ENCODE measurements around the gene CA14.

CA14 gene

DNA sequence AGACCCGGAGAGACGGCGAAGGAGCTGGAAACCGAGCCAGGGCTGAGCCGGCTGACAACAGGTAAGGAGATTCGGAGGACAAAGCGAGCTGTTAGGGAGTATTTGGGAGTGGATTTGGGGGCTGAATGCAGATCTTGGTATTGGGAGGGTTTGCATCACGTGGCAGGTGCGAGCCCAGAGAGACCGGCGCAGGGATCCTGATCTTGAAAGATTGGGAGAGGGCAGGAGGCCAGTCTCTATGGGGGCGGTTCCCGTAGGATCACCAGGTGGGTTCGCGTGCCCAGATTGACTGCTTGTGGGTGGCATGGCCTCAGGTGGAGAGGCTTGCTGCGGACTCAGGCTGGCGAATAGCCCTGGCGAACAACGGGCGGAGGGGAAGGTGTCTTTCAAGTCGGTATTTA is 25.0 kb downstream of the CA14 start:
- no peak for DNase-seq (ENCODE audit: low read depth, low spot score)
- CTCF ChIA-PET, result interaction anchor here (6.0 to 22.1 kb wide), 2 partner anchors 12 to 27 kb away, joined by 84 to 623 read pairs; partner anchors contain the start of genes APH1A, C1orf54 and CA14
- TF ChIP-seq, protein P1, sequence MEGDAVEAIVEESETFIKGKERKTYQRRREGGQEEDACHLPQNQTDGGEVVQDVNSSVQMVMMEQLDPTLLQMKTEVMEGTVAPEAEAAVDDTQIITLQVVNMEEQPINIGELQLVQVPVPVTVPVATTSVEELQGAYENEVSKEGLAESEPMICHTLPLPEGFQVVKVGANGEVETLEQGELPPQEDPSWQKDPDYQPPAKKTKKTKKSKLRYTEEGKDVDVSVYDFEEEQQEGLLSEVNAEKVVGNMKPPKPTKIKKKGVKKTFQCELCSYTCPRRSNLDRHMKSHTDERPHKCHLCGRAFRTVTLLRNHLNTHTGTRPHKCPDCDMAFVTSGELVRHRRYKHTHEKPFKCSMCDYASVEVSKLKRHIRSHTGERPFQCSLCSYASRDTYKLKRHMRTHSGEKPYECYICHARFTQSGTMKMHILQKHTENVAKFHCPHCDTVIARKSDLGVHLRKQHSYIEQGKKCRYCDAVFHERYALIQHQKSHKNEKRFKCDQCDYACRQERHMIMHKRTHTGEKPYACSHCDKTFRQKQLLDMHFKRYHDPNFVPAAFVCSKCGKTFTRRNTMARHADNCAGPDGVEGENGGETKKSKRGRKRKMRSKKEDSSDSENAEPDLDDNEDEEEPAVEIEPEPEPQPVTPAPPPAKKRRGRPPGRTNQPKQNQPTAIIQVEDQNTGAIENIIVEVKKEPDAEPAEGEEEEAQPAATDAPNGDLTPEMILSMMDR (IDR thresholded peaks at IDR 0.05; ENCODE audit: insufficient read depth, low read length, missing control alignments), result no peak
- POLR2A ChIA-PET, result interaction anchor here (0.6 to 1.0 kb wide), 2 partner anchors 25 to 49 kb away, joined by 3 read pairs; partner anchors contain the start of gene CA14
- H3K4me3 ChIP-seq (ENCODE audit: low read depth, low read length), result peak overlapping the region; percentile 91

DNA sequence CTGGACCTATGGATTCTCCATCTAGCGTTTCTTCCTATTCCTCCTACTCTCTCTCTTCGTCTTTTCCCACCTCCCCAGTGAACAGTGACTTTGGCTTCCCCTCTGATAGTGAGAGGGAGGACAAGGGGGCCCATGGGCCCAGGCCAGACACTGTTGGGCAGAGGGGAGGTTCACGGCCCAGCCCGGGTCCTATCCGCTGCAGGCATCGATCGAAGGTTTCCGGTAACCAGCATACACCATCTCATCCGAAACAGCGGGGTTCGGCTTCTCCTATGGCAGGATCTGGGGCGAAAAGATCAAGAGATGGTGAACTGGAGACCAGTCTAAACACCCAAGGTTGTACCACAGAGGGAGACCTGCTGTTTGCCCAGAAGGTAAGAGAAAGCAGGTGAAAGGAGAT is 25.7 kb downstream of the CA14 start:
- no peak for DNase-seq (ENCODE audit: low read depth, low spot score)
- peak overlapping the region; percentile 91 for H3K4me3 ChIP-seq (ENCODE audit: low read depth, low read length)
- TF ChIP-seq, protein P1 (IDR thresholded peaks at IDR 0.05; ENCODE audit: insufficient read depth, low read length, missing control alignments), result no peak
- POLR2A ChIA-PET, result interaction anchor here (1.0 kb wide), 1 partner anchor 26 kb away, joined by 3 read pairs; the partner anchor contains the start of gene CA14
- CTCF ChIA-PET, result interaction anchor here (6.0 to 22.1 kb wide), 2 partner anchors 12 to 27 kb away, joined by 84 to 623 read pairs; partner anchors contain the start of genes APH1A, C1orf54 and CA14

DNA sequence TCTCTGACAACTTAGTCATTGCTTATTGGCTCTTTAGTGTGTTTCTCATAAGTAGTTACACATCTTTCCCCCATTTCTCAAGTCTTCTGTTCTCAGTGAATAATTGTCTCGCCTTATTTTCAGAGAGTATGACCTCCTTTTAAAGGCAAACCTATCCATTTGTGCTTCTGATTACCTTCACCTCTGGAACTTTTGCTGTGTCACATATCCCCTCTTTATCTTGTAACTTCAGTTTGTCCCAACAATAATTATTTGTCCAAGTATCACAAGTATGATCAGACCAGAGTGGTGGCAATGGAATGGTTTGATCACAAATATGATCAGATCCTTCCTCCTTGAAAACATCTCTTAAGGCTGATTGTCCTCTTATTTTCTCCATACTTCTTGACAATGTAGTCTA is 30.8 kb downstream of the CA14 start:
- TF ChIP-seq, protein P1 (IDR thresholded peaks at IDR 0.05; ENCODE audit: insufficient read depth, low read length, missing control alignments), result no peak
- ChIA-PET POLR2A (no interaction called here), CTCF (interaction anchor here (22.1 kb wide), 1 partner anchor 32 kb away, joined by 623 read pairs; the partner anchor contains the start of gene CA14)
- DNase-seq (ENCODE audit: low read depth, low spot score), result no peak
- no peak overlapping the region for H3K4me3 ChIP-seq (ENCODE audit: low read depth, low read length)

DNA sequence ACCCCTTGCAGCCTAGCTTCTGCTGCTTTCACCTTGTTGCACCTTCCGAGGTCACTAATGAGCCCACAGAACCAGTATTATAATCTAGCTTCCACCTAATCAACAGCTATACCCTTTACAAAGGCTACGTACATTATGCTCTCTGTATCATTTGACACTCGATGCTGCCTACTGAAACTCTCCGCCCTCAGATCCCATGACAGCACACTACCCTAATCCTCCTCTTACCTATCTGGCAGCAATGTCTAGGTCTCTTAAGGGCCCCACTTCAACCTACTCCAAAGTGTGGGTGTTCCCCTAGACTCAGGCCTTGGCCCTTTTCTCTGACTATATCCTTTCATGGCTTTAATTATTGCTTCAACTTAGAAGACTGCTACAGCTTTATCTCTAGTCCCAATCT is 31.2 kb downstream of the CA14 start:
- CTCF ChIA-PET, result interaction anchor here (22.1 kb wide), 1 partner anchor 33 kb away, joined by 623 read pairs; the partner anchor contains the start of gene CA14
- no peak overlapping the region for H3K4me3 ChIP-seq (ENCODE audit: low read depth, low read length)
- POLR2A ChIA-PET, result no interaction called here
- TF ChIP-seq, protein P1 (IDR thresholded peaks at IDR 0.05; ENCODE audit: insufficient read depth, low read length, missing control alignments), result no peak
- DNase-seq (ENCODE audit: low read depth, low spot score), result no peak

DNA sequence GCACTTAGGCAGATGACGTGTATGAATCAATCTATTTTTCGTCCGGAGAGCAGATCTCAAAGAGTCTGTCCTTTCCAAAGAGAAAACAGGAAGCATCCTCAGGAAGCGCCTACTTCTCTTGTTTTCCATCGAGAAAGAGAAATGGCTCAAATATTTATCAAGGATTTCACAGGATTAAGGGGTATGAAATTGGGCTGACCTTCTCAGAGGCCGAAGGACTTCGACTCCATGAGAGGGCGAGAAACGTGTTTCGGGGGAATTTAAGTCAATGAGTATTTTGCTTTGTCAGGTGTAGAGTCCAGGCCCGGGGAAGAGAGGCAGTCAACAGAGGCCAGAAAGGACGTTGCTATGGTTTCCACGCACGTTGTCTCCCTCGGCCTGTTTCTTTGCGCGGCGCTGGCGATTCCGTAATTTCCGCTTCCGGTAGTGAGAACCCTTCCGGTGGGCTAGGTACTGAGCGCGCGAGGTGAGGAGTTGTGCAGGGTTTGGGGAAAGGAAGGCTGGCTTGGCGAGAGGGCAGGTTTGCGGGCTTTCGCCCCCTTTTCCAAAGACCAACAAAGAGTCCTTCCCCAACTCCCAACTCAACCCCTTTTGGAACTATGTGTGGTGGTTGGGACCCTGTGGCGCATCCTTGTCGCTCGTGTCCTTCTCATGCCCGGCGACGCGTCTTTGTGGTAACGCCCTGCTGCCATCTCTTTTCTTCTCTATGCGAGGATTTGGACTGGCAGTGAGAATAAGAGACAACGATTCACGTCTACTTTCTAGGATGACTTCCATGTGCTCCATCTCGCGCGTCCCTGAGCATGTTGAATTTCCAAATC is 36.1 kb downstream of the CA14 start, which contains the start of gene MRPS21:
Gene MRPS21 (plus strand): TSS at position 429 of the 821 bp plus-strand sequence. CDS start 506 bp downstream, outside the sequence.
- CTCF ChIA-PET, result interaction anchor here (0.6 kb wide), 1 partner anchor 38 kb away, joined by 3 read pairs; no protein-coding TSS in a partner anchor
- H3K4me3 ChIP-seq (ENCODE audit: low read depth, low read length), result peak within 1 kb of the TSS; percentile 97
- TF ChIP-seq, protein P1 (IDR thresholded peaks at IDR 0.05; ENCODE audit: insufficient read depth, low read length, missing control alignments), result no peak
- POLR2A ChIA-PET, result no interaction called here
- DNase-seq (ENCODE audit: low read depth, low spot score), result no peak

DNA sequence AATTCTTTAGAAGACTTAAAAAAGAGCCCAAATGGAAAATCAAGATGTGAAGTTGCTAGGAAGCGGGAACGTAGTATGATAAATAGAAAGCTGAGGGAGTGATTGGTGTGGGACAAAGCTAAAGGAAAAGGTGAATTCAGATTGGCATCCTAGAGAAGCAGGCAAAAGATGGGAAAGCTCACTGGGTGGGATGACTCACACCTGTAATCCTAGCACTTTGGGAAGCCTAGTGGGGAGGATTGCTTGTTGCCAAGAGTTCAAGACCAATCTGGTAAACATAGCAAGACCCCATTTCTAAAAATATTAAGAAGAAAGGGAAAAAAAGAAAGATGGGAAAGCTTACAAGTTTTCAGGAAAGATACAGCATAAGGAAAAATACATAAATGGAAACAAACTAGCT is 37.9 kb downstream of the CA14 start:
- CTCF ChIA-PET, result interaction anchor here (1.0 to 2.0 kb wide), 3 partner anchors 15 to 40 kb away, joined by 3 to 9 read pairs (median 5); no protein-coding TSS in a partner anchor
- POLR2A ChIA-PET, result no interaction called here
- TF ChIP-seq, protein P1 (IDR thresholded peaks at IDR 0.05; ENCODE audit: insufficient read depth, low read length, missing control alignments), result no peak

More for the DNA sequence above, 37.9 kb downstream of the CA14 start:
- DNase-seq (ENCODE audit: low read depth, low spot score), result no peak
- H3K4me3 ChIP-seq (ENCODE audit: low read depth, low read length), result no peak overlapping the region
